Mucosa of stomach (tissue), 1 donor: ENCODE data around the gene ELAVL4.

Experiments used
- H3K27me3 ChIP-seq: one replicate; pipeline ENCODE4 v1.7.0; 2013; ENCODE audit warnings: mild to moderate bottlenecking, low read length; ENCODE audit not compliant: control insufficient read depth, insufficient read depth
- H3K36me3 ChIP-seq: one replicate; pipeline ENCODE4 v1.7.0; 2013; ENCODE audit warnings: low read length; ENCODE audit not compliant: control insufficient read depth, insufficient read depth
- H3K4me1 ChIP-seq: one replicate; pipeline ENCODE4 v1.7.0; 2013; ENCODE audit warnings: mild to moderate bottlenecking, low read length; ENCODE audit not compliant: control insufficient read depth, insufficient read depth
- H3K4me3 ChIP-seq: one replicate; pipeline ENCODE4 v1.7.0; 2013; ENCODE audit warnings: low read length
- H3K9ac ChIP-seq: one replicate; pipeline ENCODE4 v1.7.0; 2013; ENCODE audit warnings: mild to moderate bottlenecking, low read length, moderate library complexity
- H3K9me3 ChIP-seq: one replicate; pipeline ENCODE4 v1.7.0; 2013; ENCODE audit warnings: mild to moderate bottlenecking, low read length, moderate library complexity; ENCODE audit not compliant: control insufficient read depth
- donor health status: Pancreatic carcinoma.

Gene ELAVL4

GRCh38 chr1:50108497-50109059 lies at the start of gene ELAVL4:
Gene ELAVL4 (plus strand): TSS chr1:50108920. CDS start chr1:50109190, 270 bp downstream.
- Histone ChIP-seq H3K4me1 (no peaks in the 10 kb centered on the region), H3K27me3 (peaks cover 4% of the 10 kb centered on the region), H3K4me3 (no peak within 1 kb of the TSS), H3K9ac (no peak within 1 kb of the TSS), H3K36me3 (no peaks in the 10 kb centered on the region), H3K9me3 (no peaks in the 10 kb centered on the region)

- no peaks in the 10 kb centered on the region for H3K36me3 ChIP-seq
- no peaks in the 10 kb centered on the region for H3K9me3 ChIP-seq
- no peaks in the 10 kb centered on the region for H3K27me3 ChIP-seq
- H3K4me1 ChIP-seq: no peaks in the 10 kb centered on the region
- no peak overlapping the region for H3K9ac ChIP-seq
- H3K4me3 ChIP-seq: no peak overlapping the region
Observed at GRCh38 chr1:50060279-50060678, 48.4 kb upstream of the ELAVL4 start.

- Histone ChIP-seq H3K4me3 (no peak overlapping the region), H3K9me3 (no peaks in the 10 kb centered on the region), H3K36me3 (no peaks in the 10 kb centered on the region), H3K27me3 (no peaks in the 10 kb centered on the region), H3K4me1 (no peaks in the 10 kb centered on the region), H3K9ac (no peak overlapping the region)
Observed at GRCh38 chr1:50066806-50067205, 41.9 kb upstream of the ELAVL4 start.

GRCh38 chr1:50074931-50075330 lies 33.8 kb upstream of the ELAVL4 start:
- H3K4me3 ChIP-seq: no peak overlapping the region
- H3K9me3 ChIP-seq: no peaks in the 10 kb centered on the region
- H3K27me3 ChIP-seq: no peaks in the 10 kb centered on the region
- H3K36me3 ChIP-seq: no peaks in the 10 kb centered on the region
- no peaks in the 10 kb centered on the region for H3K4me1 ChIP-seq
- H3K9ac ChIP-seq: no peak overlapping the region

GRCh38 chr1:50077273-50077672 lies 31.4 kb upstream of the ELAVL4 start:
- H3K9ac ChIP-seq: no peak overlapping the region
- no peaks in the 10 kb centered on the region for H3K27me3 ChIP-seq
- H3K9me3 ChIP-seq: no peaks in the 10 kb centered on the region
- no peaks in the 10 kb centered on the region for H3K4me1 ChIP-seq
- H3K36me3 ChIP-seq: no peaks in the 10 kb centered on the region
- H3K4me3 ChIP-seq: no peak overlapping the region

GRCh38 chr1:50080904-50081586 lies 27.7 kb upstream of the ELAVL4 start:
- Histone ChIP-seq H3K9me3 (no peaks in the 10 kb centered on the region), H3K4me3 (no peak overlapping the region), H3K27me3 (no peaks in the 10 kb centered on the region), H3K36me3 (no peaks in the 10 kb centered on the region), H3K4me1 (no peaks in the 10 kb centered on the region), H3K9ac (no peak overlapping the region)

- Histone ChIP-seq H3K36me3 (no peaks in the 10 kb centered on the region), H3K9me3 (no peaks in the 10 kb centered on the region), H3K9ac (no peak overlapping the region), H3K27me3 (no peaks in the 10 kb centered on the region), H3K4me1 (no peaks in the 10 kb centered on the region), H3K4me3 (no peak overlapping the region)
Observed at GRCh38 chr1:50084389-50084788, 24.3 kb upstream of the ELAVL4 start.

- H3K36me3 ChIP-seq: no peaks in the 10 kb centered on the region
- H3K4me1 ChIP-seq: no peaks in the 10 kb centered on the region
- H3K9ac ChIP-seq: no peak overlapping the region
- no peaks in the 10 kb centered on the region for H3K9me3 ChIP-seq
- no peaks in the 10 kb centered on the region for H3K27me3 ChIP-seq
- no peak overlapping the region for H3K4me3 ChIP-seq
Observed at GRCh38 chr1:50091068-50091467, 17.7 kb upstream of the ELAVL4 start.

- no peak overlapping the region for H3K4me3 ChIP-seq
- no peak overlapping the region for H3K9ac ChIP-seq
- H3K9me3 ChIP-seq: no peaks in the 10 kb centered on the region
- H3K27me3 ChIP-seq: no peaks in the 10 kb centered on the region
- H3K4me1 ChIP-seq: no peaks in the 10 kb centered on the region
- H3K36me3 ChIP-seq: no peaks in the 10 kb centered on the region
Observed at GRCh38 chr1:50095716-50096115, 13.0 kb upstream of the ELAVL4 start.

- no peak overlapping the region for H3K4me3 ChIP-seq
- no peaks in the 10 kb centered on the region for H3K9me3 ChIP-seq
- H3K27me3 ChIP-seq: no peaks in the 10 kb centered on the region
- H3K4me1 ChIP-seq: no peaks in the 10 kb centered on the region
- no peak overlapping the region for H3K9ac ChIP-seq
- H3K36me3 ChIP-seq: no peaks in the 10 kb centered on the region
Observed at GRCh38 chr1:50097021-50097679, 11.6 kb upstream of the ELAVL4 start.

GRCh38 chr1:50097791-50098190 lies 10.9 kb upstream of the ELAVL4 start:
- Histone ChIP-seq H3K36me3 (no peaks in the 10 kb centered on the region), H3K9me3 (no peaks in the 10 kb centered on the region), H3K4me3 (no peak overlapping the region), H3K9ac (no peak overlapping the region), H3K4me1 (no peaks in the 10 kb centered on the region), H3K27me3 (no peaks in the 10 kb centered on the region)

- no peaks in the 10 kb centered on the region for H3K27me3 ChIP-seq
- H3K9me3 ChIP-seq: no peaks in the 10 kb centered on the region
- no peak overlapping the region for H3K4me3 ChIP-seq
- H3K9ac ChIP-seq: no peak overlapping the region
- H3K36me3 ChIP-seq: no peaks in the 10 kb centered on the region
- H3K4me1 ChIP-seq: no peaks in the 10 kb centered on the region
Observed at GRCh38 chr1:50098591-50099021, 10.1 kb upstream of the ELAVL4 start.
